Ovary (tissue), 3 donors: ENCODE measurements around the gene LINGO3.

ENCODE experiments used
- EP300 ChIP-seq: sonication (generic); formaldehyde crosslinking; IDR thresholded peaks from one replicate; pipeline ENCODE4 v1.6.1; 2017; ENCODE audit warnings: antibody characterized with exemption
- POLR2A ChIP-seq: fragments of 450-650 bp; IDR thresholded peaks from one replicate; pipeline ENCODE4 v1.6.1; 2017; ENCODE audit warnings: antibody characterized with exemption, mild to moderate bottlenecking, moderate library complexity
- TF ChIP-seq, protein P1 (sequence below), 3 donors: fragments of 450-650 bp in 2 of 3; fragments of 200-600 bp in 1 of 3; IDR thresholded peaks; one replicate each; pipeline versions ENCODE4 v1.5.1 to v1.8.0; 2016 to 2022; ENCODE audit warnings: antibody characterized with exemption in 3 of 3, mild to moderate bottlenecking in 1 of 3
- donor health status: DM: no; HTN: no; CAD: no.

DNA sequence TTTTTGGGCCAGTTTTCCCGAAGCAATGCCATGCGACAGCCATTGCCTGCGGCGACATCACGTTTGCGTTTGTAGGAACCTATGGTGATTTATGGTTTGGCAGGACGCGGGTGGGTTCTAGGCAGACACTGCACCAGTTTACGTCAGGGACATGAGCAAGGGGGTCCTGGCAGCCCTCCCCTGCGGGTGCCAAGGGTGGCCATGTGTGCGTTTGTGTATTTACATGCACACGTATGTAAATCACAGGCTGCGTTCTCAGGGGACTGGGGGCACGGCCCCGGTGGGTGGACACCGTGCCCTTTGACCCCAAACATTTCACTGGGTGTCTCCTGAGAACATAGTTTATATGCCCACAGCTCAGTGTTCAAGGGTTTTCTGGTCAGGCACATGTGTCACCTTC lies 42.7 kb upstream of the LINGO3 start:
- TF ChIP-seq, protein P1, sequence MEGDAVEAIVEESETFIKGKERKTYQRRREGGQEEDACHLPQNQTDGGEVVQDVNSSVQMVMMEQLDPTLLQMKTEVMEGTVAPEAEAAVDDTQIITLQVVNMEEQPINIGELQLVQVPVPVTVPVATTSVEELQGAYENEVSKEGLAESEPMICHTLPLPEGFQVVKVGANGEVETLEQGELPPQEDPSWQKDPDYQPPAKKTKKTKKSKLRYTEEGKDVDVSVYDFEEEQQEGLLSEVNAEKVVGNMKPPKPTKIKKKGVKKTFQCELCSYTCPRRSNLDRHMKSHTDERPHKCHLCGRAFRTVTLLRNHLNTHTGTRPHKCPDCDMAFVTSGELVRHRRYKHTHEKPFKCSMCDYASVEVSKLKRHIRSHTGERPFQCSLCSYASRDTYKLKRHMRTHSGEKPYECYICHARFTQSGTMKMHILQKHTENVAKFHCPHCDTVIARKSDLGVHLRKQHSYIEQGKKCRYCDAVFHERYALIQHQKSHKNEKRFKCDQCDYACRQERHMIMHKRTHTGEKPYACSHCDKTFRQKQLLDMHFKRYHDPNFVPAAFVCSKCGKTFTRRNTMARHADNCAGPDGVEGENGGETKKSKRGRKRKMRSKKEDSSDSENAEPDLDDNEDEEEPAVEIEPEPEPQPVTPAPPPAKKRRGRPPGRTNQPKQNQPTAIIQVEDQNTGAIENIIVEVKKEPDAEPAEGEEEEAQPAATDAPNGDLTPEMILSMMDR (IDR thresholded peaks at IDR 0.05): no peak
- no peak for TF ChIP-seq EP300
- TF ChIP-seq POLR2A: no peak
